H1 (cell line): ENCODE data around the gene RBM18. TPM values are rescaled to one million over a fixed set of nuclear protein-coding genes. Genes with fewer than 3 reads are reported as not detected.

Experiments
- CTCF ChIA-PET: fragments of 300-600 bp; sonication (Branson Sonifier 250); formaldehyde crosslinking; loops from one replicate; lab custom pipeline; 2021; ENCODE audit not compliant: partially characterized antibody; lab: Charles Lee
- POLR2A ChIA-PET: fragments of 300-600 bp; sonication (Branson Sonifier 250); formaldehyde crosslinking; loops from one replicate; lab custom pipeline; 2021; ENCODE audit warnings: inconsistent platforms; ENCODE audit not compliant: partially characterized antibody; lab: Charles Lee
- DNase-seq, 2 experiments: peaks; one replicate each; pipeline versions ENCODE4 v3.0.0 to v3.0.0-alpha.2; 2010 to 2022; ENCODE audit warnings: low spot score in 2 of 2, low read depth in 1 of 2, mixed read lengths in 1 of 2
- FAIRE-seq: peaks from 2 replicates; lab custom pipeline; 2011; peaks lifted over from hg19 to GRCh38; lab: Jason Lieb, UNC
- H2AFZ ChIP-seq: 2 replicates; pipeline ENCODE4 v1.8.1; 2012; ENCODE audit warnings: low read length, inconsistent platforms
- H2AK5ac ChIP-seq: 2 replicates; pipeline ENCODE4 v1.6.1; 2013; ENCODE audit warnings: low read depth, low read length
- H2BK120ac ChIP-seq: replicated peaks from 2 replicates; pipeline ENCODE3; 2013; ENCODE audit warnings: low read depth, low read length, inconsistent platforms
- H2BK12ac ChIP-seq: 2 replicates; pipeline ENCODE4 v1.6.1; 2013; ENCODE audit warnings: low read depth, low read length
- H2BK15ac ChIP-seq: 2 replicates; pipeline ENCODE4 v1.6.1; 2013; ENCODE audit warnings: low read length
- H2BK20ac ChIP-seq: 2 replicates; pipeline ENCODE4 v1.6.1; 2013; ENCODE audit warnings: low read length
- H2BK5ac ChIP-seq: 2 replicates; pipeline ENCODE4 v1.6.1; 2013; ENCODE audit warnings: low read depth, low read length
- H3K14ac ChIP-seq: 2 replicates; pipeline ENCODE4 v1.6.1; 2013; ENCODE audit warnings: inconsistent platforms; ENCODE audit not compliant: insufficient read length
- H3K18ac ChIP-seq: 2 replicates; pipeline ENCODE4 v1.6.1; 2013; ENCODE audit warnings: low read length; ENCODE audit errors: extremely low read depth
- H3K23ac ChIP-seq: 2 replicates; pipeline ENCODE4 v1.6.1; 2013; ENCODE audit warnings: inconsistent platforms; ENCODE audit not compliant: insufficient read length
- H3K23me2 ChIP-seq: 2 replicates; pipeline ENCODE4 v1.6.1; 2013; ENCODE audit warnings: low read depth, low read length
- H3K27ac ChIP-seq: 2 replicates; pipeline ENCODE4 v1.6.1; 2011; ENCODE audit warnings: low read depth, low read length, inconsistent platforms
- H3K27me3 ChIP-seq, 4 experiments: replicated peaks in 1 of 4; 1 replicate in 1 of 4; 2 replicates in 3 of 4; pipeline versions ENCODE4 v1.6.1 to v1.8.1; 2011 to 2013; ENCODE audit warnings: low read length in 3 of 4, mild to moderate bottlenecking in 3 of 4, inconsistent platforms in 2 of 4, mixed read lengths in 2 of 4, moderate library complexity in 1 of 4; ENCODE audit not compliant: control insufficient read depth in 3 of 4, insufficient read depth in 3 of 4; ENCODE audit errors: extremely low read depth in 1 of 4
- H3K36me3 ChIP-seq, 4 experiments: 2 replicates each; pipeline versions ENCODE4 v1.6.1 to v1.8.1; 2011 to 2013; ENCODE audit warnings: mild to moderate bottlenecking in 4 of 4, low read length in 3 of 4, moderate library complexity in 2 of 4, control low read depth in 1 of 4, inconsistent platforms in 1 of 4; ENCODE audit not compliant: insufficient read depth in 4 of 4, control insufficient read depth in 2 of 4
- H3K4ac ChIP-seq: replicated peaks from 2 replicates; pipeline ENCODE3; 2013; ENCODE audit warnings: low read length, low read depth, mixed read lengths, inconsistent platforms; ENCODE audit not compliant: insufficient read length
- H3K4me1 ChIP-seq, 4 experiments: replicated peaks in 1 of 4; 1 replicate in 1 of 4; 2 replicates in 3 of 4; pipeline versions ENCODE4 v1.6.1 to v1.8.1; 2011 to 2013; ENCODE audit warnings: low read length in 3 of 4, inconsistent platforms in 2 of 4, mixed read lengths in 1 of 4; ENCODE audit not compliant: insufficient read depth in 4 of 4, control insufficient read depth in 3 of 4
- H3K4me2 ChIP-seq, 2 experiments: 2 replicates each; pipeline versions ENCODE4 v1.6.1 to v1.8.1; 2011 to 2013; ENCODE audit warnings: low read depth in 2 of 2, low read length in 2 of 2, control low read depth in 1 of 2, inconsistent platforms in 1 of 2, mild to moderate bottlenecking in 1 of 2; ENCODE audit not compliant: insufficient read depth in 1 of 2
- H3K4me3 ChIP-seq, 4 experiments: fragments of 200-600, 300-600 bp in 1 of 4; sonication (generic), shearing (Covaris generic), sonication (Bioruptor Twin) in 1 of 4; 2 replicates each; pipeline versions ENCODE4 v1.5.1 to v1.8.1; 2011 to 2016; ENCODE audit warnings: low read length in 4 of 4, low read depth in 3 of 4, control low read depth in 2 of 4, inconsistent platforms in 2 of 4, mild to moderate bottlenecking in 2 of 4, mixed read lengths in 1 of 4, moderate library complexity in 1 of 4; ENCODE audit not compliant: insufficient read depth in 2 of 4; ENCODE audit errors: extremely low read depth in 1 of 4
- H3K56ac ChIP-seq: replicated peaks from 2 replicates; pipeline ENCODE3; 2013; ENCODE audit warnings: low read depth, mild to moderate bottlenecking, mixed read lengths, low read length, inconsistent platforms; ENCODE audit not compliant: insufficient read length
- H3K79me1 ChIP-seq: 2 replicates; pipeline ENCODE4 v1.6.1; 2013; ENCODE audit warnings: low read depth, low read length, control low read depth
- H3K79me2 ChIP-seq, 2 experiments: 2 replicates each; pipeline versions ENCODE4 v1.6.1 to v1.8.1; 2012 to 2013; ENCODE audit warnings: low read length in 2 of 2, mild to moderate bottlenecking in 2 of 2, inconsistent platforms in 1 of 2; ENCODE audit not compliant: insufficient read depth in 2 of 2, control insufficient read depth in 1 of 2
- H3K9ac ChIP-seq, 4 experiments: replicated peaks in 1 of 4; 1 replicate in 1 of 4; 2 replicates in 3 of 4; pipeline versions ENCODE4 v1.6.1 to v1.8.1; 2011 to 2013; ENCODE audit warnings: low read depth in 3 of 4, low read length in 3 of 4, control low read depth in 2 of 4, mild to moderate bottlenecking in 2 of 4, moderate library complexity in 2 of 4, inconsistent platforms in 1 of 4; ENCODE audit errors: extremely low read depth in 1 of 4
- H3K9me3 ChIP-seq, 2 experiments: 2 replicates each; pipeline versions ENCODE4 v1.6.1 to v1.8.1; 2012 to 2013; ENCODE audit warnings: mild to moderate bottlenecking in 2 of 2, moderate library complexity in 2 of 2, control low read depth in 1 of 2, inconsistent platforms in 1 of 2, low read depth in 1 of 2, low read length in 1 of 2, mixed read lengths in 1 of 2; ENCODE audit not compliant: insufficient read depth in 2 of 2
- H4K20me1 ChIP-seq, 2 experiments: replicated peaks in 1 of 2; 2 replicates each; pipeline versions ENCODE3 to v1.8.1; 2011 to 2013; ENCODE audit warnings: inconsistent platforms in 2 of 2, low read length in 2 of 2, mild to moderate bottlenecking in 1 of 2; ENCODE audit not compliant: insufficient read depth in 2 of 2, control insufficient read depth in 1 of 2
- H4K5ac ChIP-seq: 2 replicates; pipeline ENCODE4 v1.6.1; 2013; ENCODE audit warnings: low read length, low read depth, mixed read lengths, inconsistent platforms; ENCODE audit not compliant: insufficient read length
- H4K8ac ChIP-seq: 2 replicates; pipeline ENCODE4 v1.8.0; 2013; ENCODE audit warnings: mild to moderate bottlenecking, moderate library complexity, low read length, inconsistent platforms; ENCODE audit not compliant: insufficient read depth; ENCODE audit errors: extremely low read depth
- H4K91ac ChIP-seq: replicated peaks from 2 replicates; pipeline ENCODE3; 2013; ENCODE audit warnings: low read length, mixed read lengths, inconsistent platforms; ENCODE audit not compliant: insufficient read length
- CBX8 ChIP-seq: fragments of 300-800, 300-1000 bp; sonication (generic); IDR thresholded peaks from 2 replicates; pipeline ENCODE4 v1.7.1; 2016; ENCODE audit warnings: low read depth, low read length, borderline replicate concordance
- CTBP2 ChIP-seq: IDR thresholded peaks from 2 replicates; pipeline ENCODE4 v1.7.0; 2011; ENCODE audit warnings: borderline replicate concordance, mild to moderate bottlenecking, moderate library complexity, mixed read lengths, low read length; ENCODE audit not compliant: insufficient read depth, insufficient read length
- EZH2 ChIP-seq: fragments of 200-600 bp; sonication (generic); IDR thresholded peaks from 2 replicates; pipeline ENCODE4 v1.7.1; 2012; ENCODE audit warnings: low read depth, mild to moderate bottlenecking, moderate library complexity, low read length, inconsistent platforms; ENCODE audit not compliant: severe bottlenecking
- HDAC2 ChIP-seq, 2 experiments: fragments of 300-600 bp in 1 of 2; sonication (generic) in 1 of 2; IDR thresholded peaks; 2 replicates each; pipeline ENCODE4 v1.6.1; 2011 to 2012; ENCODE audit warnings: low read depth in 2 of 2, low read length in 2 of 2, mild to moderate bottlenecking in 2 of 2, moderate library complexity in 2 of 2, borderline replicate concordance in 1 of 2, inconsistent platforms in 1 of 2
- KDM5A ChIP-seq: fragments of 200-600 bp; IDR thresholded peaks from 2 replicates; pipeline ENCODE4 v1.7.1; 2012; ENCODE audit warnings: mild to moderate bottlenecking, low read length, inconsistent platforms, mixed read lengths
- RNF2 ChIP-seq: fragments of 200-900, 300-1000 bp; sonication (generic); IDR thresholded peaks from 2 replicates; pipeline ENCODE4 v1.7.1; 2016; ENCODE audit warnings: borderline replicate concordance, low read depth, mild to moderate bottlenecking, antibody characterized with exemption, low read length; ENCODE audit not compliant: poor library complexity, severe bottlenecking; ENCODE audit errors: missing control alignments
- SIRT6 ChIP-seq: IDR thresholded peaks from one replicate; pipeline ENCODE4 v1.7.1; 2012; ENCODE audit warnings: low read length, inconsistent platforms
- SP1 ChIP-seq: IDR thresholded peaks from 2 replicates; pipeline ENCODE4 v1.6.1; 2011; ENCODE audit warnings: low read depth, low read length
- SUZ12 ChIP-seq: fragments of 200-600 bp; sonication (generic); IDR thresholded peaks from 2 replicates; pipeline ENCODE4 v1.6.1; 2012; ENCODE audit warnings: mild to moderate bottlenecking, inconsistent platforms, low read length, moderate library complexity, mixed read lengths
- YY1 ChIP-seq: IDR thresholded peaks from 2 replicates; pipeline ENCODE4 v1.6.1; 2011; ENCODE audit warnings: low read depth, mild to moderate bottlenecking, low read length
- WGBS, 2 experiments: shearing (Covaris generic) in 1 of 2; methylation state at CpG; one replicate each; pipeline versions ENCODE4 v1.1.6 to v1.1.7; 2013 to 2015; ENCODE audit warnings: low lambda C conversion rate in 2 of 2, mixed read lengths in 2 of 2, inconsistent platforms in 1 of 2, low coverage in 1 of 2, missing lambda C conversion rate in 1 of 2; ENCODE audit not compliant: insufficient replicate concordance in 2 of 2, insufficient coverage in 1 of 2, insufficient read length in 1 of 2; ENCODE audit errors: extremely low coverage in 1 of 2, missing lambda C conversion rate in 1 of 2; 5-methylcytosine and 5-hydroxymethylcytosine counted together
- polyA plus RNA-seq, 7 experiments: library from polyadenylated mRNA; depleted of rRNA in 3 of 7; stranded (reverse) in 5 of 7; unstranded in 2 of 7; fragments of >200 nt in 5 of 7; fragments of 200-250 nt in 2 of 7; gene quantifications; 1 replicate in 5 of 7; 2 replicates in 1 of 7; 4 replicates in 1 of 7; pipeline versions ENCODE4 v1.2.1 to v1.2.3, GENCODE V29; 2011 to 2013; ENCODE audit warnings: missing spikeins in 2 of 7, mixed read lengths in 2 of 7
- total RNA-seq: library from RNA; stranded (reverse); fragmentation: NEBNext Ultra II Directional; extraction: Animal tissue kit (Norgen Biotek cat#: 25700); gene quantifications from 2 replicates; pipeline ENCODE4 v1.2.1, GENCODE V29; 2021

The RBM18 gene
- total and polyA plus RNA-seq, 2 of the 8 experiments (the other 6 are each of a cell fraction or from before 2014, with no cell fraction given) = 5.9 to 14.3 TPM

GRCh38 chr9:122226758-122227574 lies 37.7 kb downstream of the RBM18 start:
- DNase-seq = peak in 1 of 2 experiments; percentile 73
- Histone ChIP-seq H4K20me1 (peaks cover 11 to 34% of the 10 kb centered on the region in 2 experiments), H3K9ac (no peak overlapping the region), H3K4me2 (peak overlapping the region; percentile 57 to 73), H3K14ac (no peak overlapping the region), H3K27me3 (peaks cover 82 to 100% (median 95%) of the 10 kb centered on the region in 4 experiments), H2AFZ (no peak overlapping the region), H3K4me1 (peaks cover 0 to 34% (median 17%) of the 10 kb centered on the region in 4 experiments; a peak in 6 of 7 replicates), H2BK5ac (no peak overlapping the region), H3K4me3 (peak overlapping the region in 3 of 4 experiments; percentile 9 to 48 (median 16); a peak in 6 of 8 replicates), H2BK120ac (no peak overlapping the region), H3K79me2 (no peaks in the 10 kb centered on the region), H2BK20ac (no peak overlapping the region), H2AK5ac (no peak overlapping the region), H3K9me3 (no peaks in the 10 kb centered on the region), H3K23ac (no peak overlapping the region), H4K91ac (peak overlapping the region; percentile 29), H3K79me1 (no peaks in the 10 kb centered on the region), H3K18ac (no peak overlapping the region), H3K27ac (no peak overlapping the region), H3K36me3 (peaks cover 0 to 4% (median 0%) of the 10 kb centered on the region in 4 experiments; a peak in 1 of 8 replicates), H4K5ac (no peak overlapping the region), H2BK12ac (peak overlapping the region; percentile 69; the same call in 1 of the 2 replicates), H3K56ac (no peak overlapping the region), H3K4ac (no peak overlapping the region), H4K8ac (no peak overlapping the region), H3K23me2 (peaks cover 4% of the 10 kb centered on the region; the same call in 1 of the 2 replicates), H2BK15ac (peak overlapping the region; percentile 20; the same call in 1 of the 2 replicates)
- 2% methylated on average over 49 of the region's 59 CpGs; no CpG with 5 or more reads in 1 of the 2 experiments for WGBS, 2 experiments
- ChIA-PET POLR2A (interaction anchor here (1.3 to 2.7 kb wide), 2 partner anchors 11 to 38 kb away, joined by 6 to 26 read pairs; partner anchors contain the start of genes MRRF and RBM18), CTCF (interaction anchor here (0.9 to 1.7 kb wide), 6 partner anchors 13 to 125 kb away, joined by 3 to 10 read pairs (median 3); no protein-coding TSS in a partner anchor)
- no peak for FAIRE-seq
- TF ChIP-seq SIRT6 = no peak
- TF ChIP-seq HDAC2 (IDR thresholded peaks at IDR 0.05; ENCODE audit: borderline replicate concordance in 1 of 2, low read depth in 2 of 2, low read length in 2 of 2) = no peak
- TF ChIP-seq SUZ12 = peak; percentile 87
- TF ChIP-seq KDM5A = no peak
- TF ChIP-seq CBX8 = peak; percentile 95; the same call in 1 of the 2 replicates
- TF ChIP-seq RNF2 = peak; percentile 89
- no peak for TF ChIP-seq CTBP2
- no peak for TF ChIP-seq SP1
- no peak for TF ChIP-seq YY1
- peak; percentile 88 for TF ChIP-seq EZH2
